ENCODE data around the gene COMT.

Gene COMT

DNA sequence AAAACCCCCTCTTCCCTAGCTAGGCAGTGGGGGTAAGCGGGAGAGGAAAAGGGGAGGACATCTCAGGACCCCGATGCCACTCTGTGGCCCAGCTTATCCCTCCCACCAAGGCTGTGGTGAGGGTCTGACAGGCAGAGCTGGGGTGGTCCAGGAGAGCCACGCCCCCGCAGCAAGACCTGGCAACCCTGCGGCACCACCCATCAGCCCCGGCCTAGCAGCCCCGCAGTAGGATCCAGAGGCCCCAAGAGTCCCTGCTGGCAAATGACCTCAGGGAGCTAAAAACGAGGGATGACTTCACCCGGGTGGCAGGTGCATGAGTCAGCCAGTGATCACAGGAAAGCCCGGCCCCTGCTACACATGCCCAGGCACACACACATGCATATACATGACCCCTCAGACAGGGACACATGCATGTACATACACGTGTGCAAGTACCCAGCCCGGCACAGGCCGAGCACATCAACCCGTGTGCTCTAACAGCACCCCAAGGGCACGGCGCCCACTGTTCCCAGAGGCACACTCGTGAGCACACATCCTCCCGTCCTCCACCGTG, 42.7 kb downstream of the COMT start:
- no peak for DNase-seq

DNA sequence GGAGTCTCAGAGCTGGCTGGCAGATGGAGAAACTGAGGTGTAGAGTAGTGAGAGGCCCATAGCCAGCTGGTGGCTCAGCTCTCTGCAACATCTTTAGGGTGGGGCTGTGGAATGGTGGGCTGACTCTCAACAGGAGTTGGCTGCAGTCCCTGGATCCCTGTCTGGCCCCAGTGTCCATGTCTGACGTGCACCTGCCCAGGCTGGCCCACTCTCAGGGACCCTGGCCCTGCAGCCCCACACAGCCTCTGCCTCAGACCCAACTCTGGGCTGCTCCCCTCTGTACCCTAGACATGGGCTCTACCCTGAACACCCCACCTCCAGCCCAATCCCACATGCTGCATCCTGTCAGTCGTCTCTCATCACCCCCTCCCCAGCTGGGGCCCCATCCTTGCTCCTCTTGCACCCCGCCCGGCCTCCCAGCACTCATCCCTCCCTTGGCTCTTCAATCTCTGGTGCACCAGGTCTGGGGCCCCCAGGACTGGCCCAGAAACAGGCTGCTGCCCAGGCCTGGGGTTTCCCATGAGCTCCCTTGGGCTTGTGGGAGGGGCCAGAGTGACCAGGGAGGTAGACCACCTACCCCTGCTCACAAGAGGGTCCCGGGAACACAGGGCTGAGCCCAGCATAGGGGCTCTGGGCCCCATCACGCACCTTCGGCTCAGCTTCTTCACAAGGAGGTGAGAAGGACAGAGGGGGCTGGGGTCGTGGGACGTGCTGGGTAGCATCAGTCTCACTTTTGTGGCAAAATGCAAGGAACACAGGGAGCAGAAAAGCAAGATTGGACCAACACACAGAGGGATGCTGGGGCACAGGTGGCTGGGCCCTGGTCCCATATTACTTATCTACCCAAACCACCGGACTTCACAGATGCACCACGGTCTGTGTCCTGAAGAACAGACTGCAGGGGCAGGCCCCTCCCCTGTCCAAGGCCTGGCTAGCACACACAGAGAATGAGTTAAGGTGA, 43.6 kb downstream of the COMT start:
- DNase-seq: no peak

DNA sequence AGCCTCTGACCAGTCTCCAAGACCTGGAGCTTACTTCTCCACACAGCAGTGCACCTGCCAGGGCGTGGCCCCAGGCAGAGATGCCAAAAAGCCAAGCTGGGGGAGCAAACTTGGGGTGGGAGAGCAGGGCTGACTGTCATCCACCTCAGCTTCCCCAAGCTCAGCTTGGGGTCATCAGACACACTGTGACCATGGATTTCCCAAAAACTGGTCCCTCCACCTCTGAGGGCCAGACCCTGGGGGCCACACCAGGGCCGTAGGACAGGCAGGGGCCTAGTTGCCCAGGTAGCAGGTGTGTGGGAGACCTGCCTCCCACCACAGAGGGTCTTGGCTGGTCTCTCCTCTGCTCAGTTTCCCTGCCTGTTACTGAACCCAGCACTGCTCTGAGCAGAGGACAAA, 44.4 kb downstream of the COMT start:
- DNase-seq: no peak

DNA sequence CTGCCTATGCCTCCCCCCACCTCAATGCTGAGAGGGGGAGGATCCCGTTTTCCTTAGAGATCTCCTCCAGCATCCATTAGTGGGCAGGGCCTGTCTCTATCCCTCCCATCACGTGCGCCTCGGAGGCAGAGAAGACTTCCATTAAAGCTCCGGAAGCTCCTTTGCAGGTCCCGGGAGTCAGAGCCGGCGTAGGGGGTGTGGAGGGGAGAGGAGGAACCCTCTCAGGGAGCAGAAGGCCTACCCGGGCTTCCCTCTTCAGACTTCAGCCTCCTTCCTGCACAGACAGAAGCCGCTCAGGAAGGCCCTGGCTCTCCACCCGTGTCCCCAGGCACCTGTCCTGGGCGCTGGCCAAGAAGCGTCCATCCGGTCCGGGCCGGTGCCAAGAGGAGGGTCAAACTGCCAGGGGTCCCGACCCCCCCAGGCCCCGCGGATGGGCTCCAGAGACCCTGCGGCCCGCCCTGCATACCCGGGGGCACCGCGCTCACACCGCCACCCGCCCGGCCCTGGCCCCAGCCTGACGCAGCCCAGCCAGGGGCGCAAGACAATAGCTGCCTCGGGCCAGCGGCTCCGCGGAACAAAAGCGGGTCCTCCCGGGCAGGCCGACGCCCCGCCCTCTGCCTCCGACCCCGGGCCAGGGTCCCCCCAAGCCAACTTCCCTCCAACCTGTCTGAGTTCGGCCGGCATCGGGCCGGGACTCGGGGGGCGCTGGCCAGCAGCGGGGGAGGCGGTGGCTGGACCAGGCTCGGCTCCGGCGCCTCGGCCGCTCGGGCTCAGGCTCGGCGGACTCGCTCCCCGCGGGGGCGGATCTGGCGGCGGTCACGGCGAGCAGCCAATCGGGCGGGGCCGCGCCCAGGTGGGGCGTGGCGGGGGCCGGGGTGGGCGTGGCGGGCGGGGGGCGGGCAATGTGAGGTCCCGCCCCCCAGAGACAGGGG, 45.1 kb downstream of the COMT start:
- no peak for DNase-seq

DNA sequence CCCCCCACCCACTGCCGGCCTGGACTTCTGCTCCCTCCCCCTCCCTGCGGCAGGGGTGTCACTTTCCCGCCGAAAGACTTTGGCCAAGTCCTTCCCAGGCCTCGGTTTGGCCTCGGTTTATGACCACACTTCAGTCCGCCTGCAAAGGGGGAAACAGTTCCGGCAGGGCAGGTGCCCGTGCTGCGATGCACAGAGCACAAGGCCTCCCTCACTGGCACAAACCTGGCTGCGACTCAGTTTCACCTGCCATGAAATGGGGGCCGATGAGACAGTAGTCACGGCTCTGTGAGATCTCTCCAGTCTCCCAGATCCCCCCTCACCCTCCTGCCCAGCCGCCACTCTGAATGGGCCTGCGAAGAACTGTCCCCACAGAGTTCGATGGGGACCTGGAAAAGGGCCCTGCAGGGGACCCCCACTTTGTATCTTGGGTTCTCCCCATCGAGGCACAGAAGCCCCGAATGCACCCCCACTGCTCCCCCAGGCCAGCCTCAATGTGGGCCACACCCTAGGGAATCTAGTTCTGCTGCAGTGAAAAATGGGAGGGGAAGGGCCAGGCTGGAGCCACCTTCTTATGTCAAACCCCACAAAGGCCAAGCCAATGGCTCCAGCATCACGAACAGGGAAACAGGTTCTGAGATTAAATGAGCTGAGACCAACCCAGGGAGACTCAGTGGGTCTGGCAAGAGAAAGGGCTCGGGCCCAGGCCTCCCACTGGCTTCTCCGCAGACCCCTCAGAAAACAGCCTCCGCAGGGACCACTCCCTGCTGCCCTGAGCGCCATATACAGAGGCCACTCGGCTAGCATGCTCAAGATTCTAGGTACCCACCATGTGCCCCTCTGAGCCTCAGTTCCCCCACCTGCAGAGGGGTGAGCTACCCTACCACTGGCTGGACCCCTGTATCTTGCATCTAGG, 46.1 kb downstream of the COMT start:
- no peak for DNase-seq

DNA sequence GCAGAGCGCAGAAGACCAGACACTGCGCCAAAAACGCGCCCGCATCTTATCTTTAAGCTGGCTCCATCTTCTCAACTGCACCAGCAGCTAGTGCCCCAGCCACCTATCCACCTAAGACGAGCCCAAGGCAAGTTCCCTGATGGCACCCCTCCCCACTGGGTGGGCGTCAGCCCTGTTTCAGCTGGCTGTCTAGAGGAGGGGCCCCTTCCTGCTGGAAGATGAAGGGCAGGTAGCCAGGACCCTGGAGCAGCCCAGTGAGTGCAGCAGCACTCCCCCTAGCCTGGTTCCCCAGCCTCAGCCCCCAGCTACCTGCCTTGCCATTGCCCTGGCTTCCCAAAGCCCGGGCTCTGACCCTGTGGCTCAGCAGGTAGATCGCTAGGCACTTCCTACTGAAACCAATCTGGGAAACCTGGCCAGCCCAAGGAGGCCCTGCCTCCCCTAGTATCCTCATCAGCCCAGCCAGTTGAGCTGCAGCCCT, 46.8 kb downstream of the COMT start:
- no peak for DNase-seq

DNA sequence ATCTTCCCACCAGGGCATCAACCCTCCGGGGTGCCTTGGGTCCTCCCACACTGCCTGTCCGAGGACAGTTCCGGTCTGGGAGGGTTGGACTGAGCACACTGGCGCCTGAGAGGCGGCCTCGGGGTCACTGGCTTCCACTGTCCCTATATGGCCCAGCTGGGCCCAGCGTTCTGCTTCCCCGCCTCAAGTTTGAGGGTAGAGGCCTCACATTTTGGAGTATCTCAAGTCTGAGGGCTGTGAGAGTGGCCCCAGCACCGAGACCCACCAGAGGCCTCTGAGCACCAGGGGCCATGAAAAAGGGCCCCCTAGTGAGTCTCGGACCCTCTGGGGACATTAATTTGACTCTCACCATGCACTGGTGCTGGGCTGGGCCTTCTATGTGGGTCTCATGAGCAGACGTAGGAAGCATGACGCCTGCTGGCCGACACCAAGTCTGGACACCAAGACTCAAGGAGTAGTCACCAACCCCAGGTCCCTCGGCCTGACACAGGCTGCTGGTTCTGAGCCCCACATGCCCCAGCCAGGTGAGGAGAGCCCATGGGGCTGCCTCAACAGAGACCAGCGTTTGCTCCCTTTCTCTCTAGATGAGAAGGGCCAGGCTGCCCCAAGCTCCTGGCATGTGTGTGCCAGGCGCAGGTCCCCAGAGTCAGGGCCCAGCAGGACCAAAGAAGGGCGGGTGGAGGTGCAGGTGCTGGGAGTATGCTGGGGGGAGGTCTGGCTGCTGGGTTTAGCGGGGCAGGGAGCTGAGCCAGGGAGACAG, 47.6 kb downstream of the COMT start:
- DNase-seq: no peak

DNA sequence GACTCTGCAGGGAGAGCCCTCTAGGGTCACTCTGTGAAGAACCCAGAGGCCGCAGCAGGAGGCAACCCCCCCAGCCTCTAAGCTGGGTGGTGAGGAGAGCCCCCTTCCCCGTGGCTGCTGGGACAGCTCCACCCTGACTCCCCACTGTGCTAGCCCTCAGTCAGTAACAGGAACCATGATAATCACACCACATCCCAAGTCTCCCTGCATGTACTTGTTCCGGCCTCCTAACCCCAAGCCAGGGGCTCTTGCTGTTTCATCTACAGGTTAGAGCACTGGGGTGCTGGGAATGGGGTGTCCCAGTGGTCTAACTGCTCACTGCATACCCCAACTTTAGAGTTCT, 48.1 kb downstream of the COMT start:
- DNase-seq: no peak

DNA sequence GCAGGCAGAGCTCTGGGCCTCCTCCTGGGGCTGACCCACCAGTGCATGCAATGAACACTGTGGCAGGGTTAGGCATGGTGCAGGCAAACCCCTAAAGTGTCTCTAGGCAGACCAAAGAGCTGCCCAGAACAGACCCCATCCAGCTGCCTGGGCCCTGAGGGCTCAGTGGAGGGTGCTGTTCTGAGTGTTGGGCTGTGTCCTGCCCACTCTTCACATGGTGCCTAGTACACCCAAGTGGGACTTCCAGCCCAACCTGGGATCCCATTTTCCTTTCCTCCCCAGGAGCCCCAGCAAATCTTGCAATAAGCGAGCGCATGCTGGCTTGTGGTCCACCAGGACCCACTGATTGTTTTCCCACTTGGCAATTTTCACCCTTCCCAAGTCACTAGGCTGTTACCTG, 48.6 kb downstream of the COMT start:
- DNase-seq: no peak

DNA sequence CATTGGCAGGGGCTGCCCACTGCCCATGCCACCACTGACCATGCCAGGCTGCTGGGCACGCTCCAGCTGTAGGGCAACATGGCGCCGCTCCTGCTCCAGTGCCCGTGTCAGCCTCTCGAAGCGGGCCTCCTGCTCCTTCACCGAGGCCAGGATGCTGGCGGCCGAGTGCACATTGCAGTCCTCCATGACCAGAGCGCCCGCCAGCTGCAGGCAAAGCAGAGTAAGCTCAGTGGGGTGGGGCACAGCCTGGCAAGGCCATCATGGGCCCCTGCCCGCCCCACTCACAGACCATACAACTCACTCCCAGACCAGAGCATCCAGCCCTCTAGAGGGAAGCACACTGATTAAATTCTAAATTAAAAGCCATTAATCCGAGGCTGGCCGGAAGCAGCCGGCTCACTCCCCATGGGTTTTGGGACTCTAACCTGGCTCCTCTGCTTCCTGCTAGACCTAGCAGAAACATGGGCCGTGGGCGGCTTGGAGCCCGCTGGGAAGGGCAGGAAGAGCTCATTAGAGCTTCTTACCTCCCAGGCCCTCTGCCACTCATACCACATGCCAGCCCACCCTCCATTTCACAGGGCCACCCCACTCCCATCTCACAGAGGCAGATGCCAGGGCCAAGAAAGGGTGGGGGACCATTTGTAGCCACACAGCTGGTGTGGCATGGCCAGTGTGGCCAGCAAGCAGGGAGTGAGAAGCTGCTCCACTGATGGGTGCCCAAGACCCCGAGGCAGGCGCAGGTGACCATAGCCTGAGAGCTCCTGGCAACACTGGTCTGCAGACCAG, 49.2 kb downstream of the COMT start:
- no peak for DNase-seq

DNA sequence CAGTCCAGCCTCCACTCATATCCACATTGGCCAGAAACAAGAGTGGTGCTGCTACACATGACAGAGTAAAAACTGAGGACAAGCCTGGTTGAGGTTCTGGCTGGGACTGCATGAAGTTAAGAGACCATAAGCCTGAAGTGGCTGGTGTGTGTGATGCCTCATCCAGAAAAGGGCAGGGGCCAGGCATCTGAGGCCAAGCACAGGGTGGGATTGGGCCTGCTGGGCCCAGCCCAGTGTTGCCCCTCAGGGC, 49.7 kb downstream of the COMT start:
- no peak for DNase-seq

DNA sequence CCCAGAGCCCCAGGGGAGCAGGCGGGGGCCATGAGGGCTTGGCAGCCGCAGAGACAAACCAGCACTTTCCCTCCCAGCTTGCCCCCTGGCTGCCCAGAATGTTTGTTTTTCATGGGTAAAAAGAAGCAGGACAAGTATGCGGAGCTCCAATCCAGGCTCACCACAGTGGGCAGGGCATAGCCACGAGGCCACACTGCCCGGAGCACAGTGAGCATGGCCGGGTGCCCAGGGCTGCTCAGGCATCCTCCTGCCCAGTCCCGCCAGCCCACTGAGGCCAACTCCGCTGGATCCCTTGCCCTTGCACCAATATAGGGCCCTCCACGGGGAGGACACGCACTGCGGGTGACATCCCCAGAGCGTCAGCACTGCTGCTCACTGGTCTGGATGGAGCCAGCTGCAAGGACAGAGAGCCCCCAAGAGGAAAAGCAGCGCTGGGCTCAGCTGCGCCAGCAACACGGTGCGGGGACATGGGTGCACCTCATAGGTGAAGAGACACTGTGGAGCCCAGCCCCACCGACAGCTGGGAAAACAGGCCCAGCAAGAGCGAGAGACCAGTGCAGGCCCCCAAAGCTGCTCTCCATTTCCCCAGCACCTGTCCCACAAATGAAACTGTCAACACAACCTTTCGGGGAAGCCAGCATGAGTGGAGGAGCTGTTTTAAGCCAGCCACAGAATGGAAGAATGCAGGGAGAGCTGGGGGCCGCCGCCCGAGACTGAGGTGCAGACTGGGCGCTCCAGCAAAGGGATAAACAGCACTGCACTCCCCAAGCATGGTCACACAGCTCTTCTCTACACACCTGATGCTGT, 50.3 kb downstream of the COMT start:
- no peak for DNase-seq

DNA sequence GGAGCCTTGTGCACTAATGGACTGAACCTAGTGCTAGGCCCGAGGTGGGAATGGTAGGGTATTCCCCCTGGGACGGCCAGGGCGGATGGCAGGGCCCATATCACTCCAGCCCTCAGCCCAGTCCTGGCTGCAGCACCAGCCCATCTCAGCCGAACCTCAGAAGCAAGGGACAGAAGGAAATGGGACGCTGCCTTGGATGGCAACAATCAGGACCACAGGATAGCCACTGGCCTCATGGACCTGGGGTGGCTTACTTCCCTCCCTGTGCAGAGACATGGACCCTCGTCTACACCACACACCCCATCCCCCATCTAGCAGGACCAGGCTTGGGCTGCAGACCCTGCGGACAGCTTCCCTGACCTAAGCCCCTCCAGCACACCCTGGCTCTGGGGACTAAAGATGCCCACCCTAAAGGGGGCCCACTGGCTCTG, 50.9 kb downstream of the COMT start:
- DNase-seq: no peak

DNA sequence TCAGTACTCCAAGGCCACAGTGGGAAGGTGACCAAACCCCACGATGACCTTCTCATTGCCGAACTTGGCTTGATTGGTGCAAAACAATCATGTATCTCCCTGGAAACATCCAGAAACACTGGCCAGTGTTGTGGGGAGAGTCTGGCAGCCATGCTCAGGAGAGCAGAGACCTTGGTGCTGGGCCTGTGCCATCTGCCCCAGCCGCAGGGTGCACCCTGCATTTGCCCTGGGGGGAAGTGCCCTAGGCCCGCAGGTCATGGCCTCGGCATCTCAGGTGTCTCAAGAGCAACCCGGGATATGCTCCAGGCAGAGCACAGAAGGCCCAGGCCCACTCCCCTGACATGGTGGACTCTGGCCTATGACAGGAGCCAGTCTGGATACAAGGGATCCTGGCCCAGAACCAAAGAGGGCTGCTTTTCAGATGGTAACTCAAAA, 51.4 kb downstream of the COMT start:
- DNase-seq: no peak

DNA sequence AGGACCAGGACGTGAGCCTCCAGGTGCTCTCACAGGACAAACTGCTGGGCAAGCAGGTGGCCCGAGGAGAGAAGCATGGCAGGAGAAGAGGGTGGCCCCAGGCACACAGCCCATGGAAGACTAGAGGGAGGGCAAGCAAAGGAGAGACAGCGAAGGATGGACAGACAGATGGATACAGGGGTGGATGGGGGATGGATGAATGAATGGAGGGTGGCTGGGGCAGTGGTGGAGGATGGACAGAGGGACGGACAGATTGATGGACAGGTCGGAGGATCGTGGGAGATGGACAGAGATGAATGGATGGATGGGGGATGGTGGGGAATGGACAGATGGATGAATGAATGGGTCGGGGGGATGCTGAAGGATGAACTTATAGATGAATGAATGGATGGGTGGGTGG, 52.4 kb downstream of the COMT start:
- no peak for DNase-seq

DNA sequence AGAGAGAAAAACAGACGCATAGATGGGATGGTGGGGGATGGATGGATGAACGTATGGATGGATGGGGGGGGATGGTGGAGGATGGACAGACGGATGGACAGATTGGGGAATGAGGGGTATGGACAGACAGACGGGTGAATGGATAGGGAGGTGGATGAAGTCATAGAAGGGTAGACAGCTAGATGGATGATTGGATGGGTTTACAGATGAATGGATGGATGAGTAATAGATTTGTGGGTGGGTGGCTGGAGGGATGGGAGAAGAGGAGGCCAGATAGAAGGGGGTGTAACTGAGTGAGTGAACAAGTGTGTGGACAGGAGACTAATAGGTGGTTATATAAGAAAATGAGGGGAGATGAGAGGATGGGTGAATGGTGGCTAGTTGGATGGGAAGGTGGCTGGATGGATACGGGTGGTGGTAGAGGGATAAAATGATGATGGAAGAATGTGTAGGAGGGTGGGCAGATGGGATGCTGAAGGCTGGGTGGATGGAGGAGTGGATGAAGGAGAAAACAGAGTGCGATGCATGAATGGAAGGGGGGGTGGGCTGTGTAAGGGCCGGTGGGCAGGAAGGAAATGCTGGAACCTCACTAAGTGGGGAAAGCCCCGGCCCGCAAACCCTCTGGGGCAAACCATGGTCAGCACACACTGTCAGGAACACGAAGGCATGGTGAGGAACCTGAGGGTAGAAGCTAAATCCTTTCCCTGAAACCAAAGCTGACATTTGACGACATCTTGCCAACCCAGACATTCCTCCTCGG, 53.5 kb downstream of the COMT start:
- DNase-seq: no peak

DNA sequence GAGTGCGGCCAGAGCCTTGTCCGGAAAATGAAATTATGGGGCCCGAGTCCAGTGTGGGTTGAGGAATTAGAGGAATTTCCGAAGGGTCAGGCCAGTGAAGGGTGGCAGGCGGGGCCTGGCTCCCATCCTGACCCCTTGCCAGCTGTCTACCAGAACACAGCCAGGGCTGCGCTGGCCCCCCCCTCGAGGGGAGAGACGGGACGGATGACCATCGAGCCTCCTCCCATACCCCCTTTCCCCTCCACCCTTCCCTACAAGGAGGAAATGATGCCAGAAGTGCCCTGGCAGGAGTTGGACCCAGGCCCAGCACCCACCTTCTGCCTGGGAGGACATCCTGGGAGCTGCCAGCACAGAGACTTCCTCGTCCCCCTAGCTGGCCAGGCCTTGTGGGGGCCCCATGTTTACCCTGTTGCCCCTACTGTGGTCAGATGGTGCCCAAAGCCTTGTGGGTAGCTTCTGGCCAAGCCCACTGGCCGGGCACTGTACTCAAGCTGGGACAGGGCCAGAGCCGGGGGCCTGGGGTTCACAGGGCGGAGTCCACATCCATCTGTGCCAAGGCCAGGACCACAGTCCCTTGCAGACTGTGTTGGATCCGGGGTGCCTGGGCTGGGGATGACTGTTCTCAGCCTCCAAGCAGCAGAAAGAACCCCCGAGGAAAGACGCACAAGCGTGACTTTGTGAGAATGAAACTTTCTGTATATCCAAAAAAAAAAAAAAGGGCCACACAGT, 54.2 kb downstream of the COMT start:
- DNase-seq: no peak

DNA sequence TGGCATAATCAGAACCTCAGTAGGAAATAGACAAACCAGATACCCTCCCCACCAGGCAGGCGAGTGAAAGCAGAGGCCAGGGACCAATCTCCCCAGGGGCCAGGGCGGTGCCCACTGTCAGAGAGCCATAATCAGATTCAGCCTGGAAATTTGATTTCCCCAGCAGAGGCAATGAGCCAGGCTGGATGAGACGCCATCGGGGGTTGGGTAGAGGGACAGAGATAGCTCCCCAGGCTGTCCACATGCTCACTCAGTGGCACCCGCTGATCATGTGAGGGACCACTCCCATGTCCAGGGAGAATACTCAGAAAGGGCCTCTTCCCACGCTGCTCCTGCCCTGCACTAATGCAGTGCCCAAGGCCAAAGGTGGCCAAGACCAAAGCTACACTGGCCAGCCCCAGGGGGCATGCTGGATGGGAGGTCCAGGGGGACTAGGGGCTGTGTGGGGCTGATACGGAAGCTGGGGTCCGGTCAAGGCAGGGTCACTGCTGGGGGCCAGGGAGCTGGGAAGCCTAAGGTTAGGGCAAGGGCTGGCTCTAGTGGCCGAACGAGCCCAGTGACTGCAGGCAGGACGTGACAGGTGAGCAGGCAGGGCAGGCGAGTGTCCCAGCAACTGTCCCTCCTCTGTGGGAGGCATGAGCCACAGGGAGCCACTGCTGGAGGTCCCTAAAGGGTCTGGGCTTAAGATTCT, 55.3 kb downstream of the COMT start:
- no peak for DNase-seq

Data from NCI-H526 treated with DMSO at 0.1 percent for 48 hours (cell line).